ENCODE results near the gene OSBP. TPM values are rescaled to one million over a fixed set of nuclear protein-coding genes. Genes with fewer than 3 reads are reported as not detected.
A peak's percentile ranks its signal among the peaks of the same experiment; 100 is the strongest.

OSBP gene
- total RNA-seq, 6 donors from 2014 or later, result 24.4 to 52.6 (median 35.0) TPM

DNA sequence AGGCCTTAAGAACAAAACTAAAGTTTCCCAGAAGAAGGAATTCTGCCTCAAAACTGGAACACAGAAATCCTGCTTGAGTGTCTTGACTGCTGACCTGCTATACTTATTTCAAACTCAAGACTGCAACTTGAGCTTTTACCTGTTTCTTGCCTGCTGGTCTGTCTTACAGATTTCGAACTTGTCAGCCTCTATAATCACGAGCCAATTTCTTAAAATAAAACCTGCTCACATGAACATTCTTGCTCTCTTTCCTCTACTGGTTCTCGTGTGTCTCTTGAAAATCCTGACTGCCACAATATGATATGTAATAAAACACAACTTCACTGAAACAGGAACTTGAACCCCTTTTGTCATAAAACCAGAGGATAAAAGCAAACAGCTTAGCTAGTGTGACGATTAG lies 39.3 kb upstream of the OSBP start:
- WGBS, 2 donors, result 90 to 97% methylated on average over 4 of the region's 4 CpGs
- H3K27ac ChIP-seq, result no peak overlapping the region
- no peaks in the 10 kb centered on the region for H3K9me3 ChIP-seq
- no peaks in the 10 kb centered on the region for H3K27me3 ChIP-seq
- no peak overlapping the region for H3K4me3 ChIP-seq
- no peak for TF ChIP-seq EP300 (IDR thresholded peaks at IDR 0.05)
- no peak for TF ChIP-seq POLR2AphosphoS5 (IDR thresholded peaks at IDR 0.05)
- TF ChIP-seq POLR2A (IDR thresholded peaks at IDR 0.05), result no peak
- TF ChIP-seq, protein P1, sequence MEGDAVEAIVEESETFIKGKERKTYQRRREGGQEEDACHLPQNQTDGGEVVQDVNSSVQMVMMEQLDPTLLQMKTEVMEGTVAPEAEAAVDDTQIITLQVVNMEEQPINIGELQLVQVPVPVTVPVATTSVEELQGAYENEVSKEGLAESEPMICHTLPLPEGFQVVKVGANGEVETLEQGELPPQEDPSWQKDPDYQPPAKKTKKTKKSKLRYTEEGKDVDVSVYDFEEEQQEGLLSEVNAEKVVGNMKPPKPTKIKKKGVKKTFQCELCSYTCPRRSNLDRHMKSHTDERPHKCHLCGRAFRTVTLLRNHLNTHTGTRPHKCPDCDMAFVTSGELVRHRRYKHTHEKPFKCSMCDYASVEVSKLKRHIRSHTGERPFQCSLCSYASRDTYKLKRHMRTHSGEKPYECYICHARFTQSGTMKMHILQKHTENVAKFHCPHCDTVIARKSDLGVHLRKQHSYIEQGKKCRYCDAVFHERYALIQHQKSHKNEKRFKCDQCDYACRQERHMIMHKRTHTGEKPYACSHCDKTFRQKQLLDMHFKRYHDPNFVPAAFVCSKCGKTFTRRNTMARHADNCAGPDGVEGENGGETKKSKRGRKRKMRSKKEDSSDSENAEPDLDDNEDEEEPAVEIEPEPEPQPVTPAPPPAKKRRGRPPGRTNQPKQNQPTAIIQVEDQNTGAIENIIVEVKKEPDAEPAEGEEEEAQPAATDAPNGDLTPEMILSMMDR (IDR thresholded peaks at IDR 0.05), result no peak
- H3K36me3 ChIP-seq, result peaks cover 69 to 99% (median 92%) of the 10 kb centered on the region in 4 donors
- H3K4me1 ChIP-seq, result peaks cover 0 to 2% (median under 1%) of the 10 kb centered on the region in 4 donors
- ATAC-seq (ENCODE audit: low FRiP score in 2 of 2) (no peak), DNase-seq (no peak)

DNA sequence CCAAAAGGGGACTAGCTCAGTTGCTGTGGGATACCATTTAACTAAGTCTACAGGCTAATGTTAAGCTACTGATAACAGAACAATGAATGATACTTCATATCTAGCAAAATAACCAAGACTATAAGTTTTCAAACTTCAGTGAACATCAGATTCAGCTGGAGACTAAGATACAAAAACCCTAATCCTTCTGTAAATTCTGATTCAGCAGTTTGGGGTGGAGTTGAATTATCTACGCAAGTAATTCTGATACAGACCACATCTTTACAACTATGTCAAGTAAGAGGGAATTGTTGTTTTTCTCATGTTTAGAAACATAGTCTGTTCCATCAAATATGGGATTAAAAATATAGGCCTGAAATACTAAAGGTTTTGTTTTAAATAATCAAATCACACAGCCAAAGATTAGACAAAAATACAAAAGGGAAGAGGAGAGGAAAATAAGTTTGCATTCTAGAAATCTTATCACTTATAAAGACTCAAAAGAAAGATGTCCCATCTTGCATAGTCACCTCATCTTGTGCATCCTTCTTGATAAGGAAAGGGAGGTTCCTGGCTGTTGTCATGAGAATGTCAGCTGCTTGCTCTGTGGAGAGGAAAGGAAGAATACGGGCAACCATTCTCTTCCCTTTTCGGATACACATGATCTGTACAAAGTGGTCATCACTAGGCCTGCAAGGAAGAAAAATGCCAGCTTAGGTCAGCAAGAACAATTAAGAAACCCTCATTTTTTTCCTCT lies 31.8 kb upstream of the OSBP start:
- no peak for TF ChIP-seq POLR2AphosphoS5 (IDR thresholded peaks at IDR 0.05)
- no peak for TF ChIP-seq POLR2A (IDR thresholded peaks at IDR 0.05)
- TF ChIP-seq, protein P1 (IDR thresholded peaks at IDR 0.05), result no peak
- Histone ChIP-seq H3K9me3 (no peaks in the 10 kb centered on the region), H3K27ac (no peak overlapping the region), H3K4me1 (peaks cover 0 to 4% (median 1%) of the 10 kb centered on the region in 4 donors), H3K4me3 (no peak overlapping the region), H3K27me3 (no peaks in the 10 kb centered on the region), H3K36me3 (peaks cover 60 to 96% (median 74%) of the 10 kb centered on the region in 4 donors)
- no peak for DNase-seq
- no peak for ATAC-seq (ENCODE audit: low FRiP score in 2 of 2)
- 78 to 82% methylated on average over 3 of the region's 3 CpGs for WGBS, 2 donors

DNA sequence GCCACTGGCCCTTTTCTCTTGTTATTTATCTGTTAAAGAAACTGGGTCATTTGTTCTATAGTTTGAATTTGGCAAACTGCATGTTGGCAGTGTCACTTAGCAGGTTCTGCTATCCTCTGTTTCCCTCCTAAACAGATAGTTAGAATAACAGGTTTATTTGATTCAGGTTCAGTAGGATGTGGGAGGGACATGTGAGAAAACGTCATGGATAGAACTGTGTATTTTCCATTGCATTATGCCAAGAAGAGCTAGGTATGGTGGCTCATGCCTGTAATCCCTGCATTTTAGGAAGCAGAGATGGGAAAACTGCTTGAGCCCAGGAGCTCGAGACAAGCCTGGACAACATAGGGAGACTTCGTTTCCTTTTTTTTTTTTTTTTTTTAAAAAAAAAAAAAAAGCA lies 29.0 kb upstream of the OSBP start:
- 81 to 93% methylated on average over 3 of the region's 3 CpGs for WGBS, 2 donors
- TF ChIP-seq POLR2A (IDR thresholded peaks at IDR 0.05), result no peak
- no peak for TF ChIP-seq POLR2AphosphoS5 (IDR thresholded peaks at IDR 0.05)
- TF ChIP-seq EP300 (IDR thresholded peaks at IDR 0.05), result no peak
- TF ChIP-seq, protein P1 (IDR thresholded peaks at IDR 0.05), result no peak
- Histone ChIP-seq H3K27me3 (no peaks in the 10 kb centered on the region), H3K4me1 (peaks cover 0 to 4% (median 1%) of the 10 kb centered on the region in 4 donors), H3K4me3 (no peak overlapping the region), H3K27ac (no peak overlapping the region), H3K9me3 (no peaks in the 10 kb centered on the region), H3K36me3 (peaks cover 54 to 96% (median 76%) of the 10 kb centered on the region in 4 donors)
- DNase-seq (no peak), ATAC-seq (ENCODE audit: low FRiP score in 2 of 2) (no peak)

DNA sequence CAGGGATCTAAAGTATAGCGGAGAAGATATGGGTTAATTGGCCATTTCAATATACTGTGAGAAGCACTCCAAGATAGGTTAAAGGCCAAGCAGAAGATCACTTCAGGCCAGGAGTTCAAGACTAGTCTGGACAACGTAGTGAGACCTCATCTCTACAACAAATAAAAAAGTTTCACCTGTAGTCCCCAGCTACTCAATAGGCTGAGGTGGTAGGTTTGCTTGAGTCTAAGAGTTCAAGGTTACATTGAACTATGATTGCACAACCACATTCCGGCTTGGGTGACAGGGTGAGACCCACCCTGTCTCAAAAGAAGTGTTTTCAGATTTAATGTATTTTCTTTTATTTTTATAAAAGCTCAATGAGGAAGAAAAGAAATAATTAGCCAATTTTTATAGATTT lies 27.8 kb upstream of the OSBP start:
- Histone ChIP-seq H3K4me3 (no peak overlapping the region), H3K9me3 (no peaks in the 10 kb centered on the region), H3K27me3 (no peaks in the 10 kb centered on the region), H3K36me3 (peaks cover 49 to 96% (median 76%) of the 10 kb centered on the region in 4 donors), H3K27ac (peak overlapping the region in 1 of 4 donors; percentile 1), H3K4me1 (peaks cover 0 to 4% (median 1%) of the 10 kb centered on the region in 4 donors)
- DNase-seq (no peak), ATAC-seq (ENCODE audit: low FRiP score in 2 of 2) (no peak)
- WGBS, 2 donors, result 80 to 93% methylated on average over 3 of the region's 3 CpGs
- TF ChIP-seq POLR2A (IDR thresholded peaks at IDR 0.05) (no peak), EP300 (IDR thresholded peaks at IDR 0.05) (no peak), POLR2AphosphoS5 (IDR thresholded peaks at IDR 0.05) (no peak)
- TF ChIP-seq, protein P1 (IDR thresholded peaks at IDR 0.05), result no peak

DNA sequence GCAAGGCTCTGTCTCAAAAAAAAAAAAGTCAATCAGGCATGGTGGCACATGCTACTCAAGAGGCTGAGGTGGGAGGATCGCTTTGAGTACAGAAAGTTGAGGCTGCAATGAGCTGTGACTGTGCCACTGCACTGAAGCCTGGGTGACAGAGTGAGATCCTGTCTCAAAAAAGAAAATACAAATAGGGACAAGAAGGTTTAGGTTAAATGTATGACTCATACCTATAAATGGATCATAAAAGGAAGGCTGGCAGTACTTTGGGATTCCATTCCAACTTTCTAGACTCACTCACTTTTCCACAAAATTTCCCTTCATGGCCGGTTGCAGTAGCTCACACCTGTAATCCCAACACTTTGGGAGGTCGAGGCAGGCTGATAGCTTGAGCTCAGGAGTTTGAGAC lies 25.6 kb upstream of the OSBP start:
- 95 to 96% methylated on average over 3 of the region's 3 CpGs for WGBS, 2 donors

More for the DNA sequence above, 25.6 kb upstream of the OSBP start:
- Histone ChIP-seq H3K9me3 (no peaks in the 10 kb centered on the region), H3K36me3 (peaks cover 50 to 96% (median 75%) of the 10 kb centered on the region in 4 donors), H3K4me3 (no peak overlapping the region), H3K27ac (no peak overlapping the region), H3K4me1 (peaks cover 0 to 4% (median 1%) of the 10 kb centered on the region in 4 donors), H3K27me3 (no peaks in the 10 kb centered on the region)
- DNase-seq, result no peak
- no peak for ATAC-seq (ENCODE audit: low FRiP score in 2 of 2)
- no peak for TF ChIP-seq POLR2AphosphoS5 (IDR thresholded peaks at IDR 0.05)
- TF ChIP-seq, protein P1 (IDR thresholded peaks at IDR 0.05), result no peak
- TF ChIP-seq EP300 (IDR thresholded peaks at IDR 0.05), result no peak
- TF ChIP-seq POLR2A (IDR thresholded peaks at IDR 0.05), result no peak

Measured in upper lobe of left lung (tissue), 6 donors.